SH-SY5Y (cell line): ENCODE measurements around the gene ETV6.
A peak's percentile ranks its signal among the peaks of the same experiment; 100 is the strongest.

Experiments used
- GATA2 ChIP-seq: IDR thresholded peaks from 2 replicates; pipeline ENCODE4 v1.6.1; 2011; ENCODE audit warnings: mild to moderate bottlenecking, low read depth, low read length
- GATA3 ChIP-seq: IDR thresholded peaks from 2 replicates; pipeline ENCODE4 v1.6.1; 2011; ENCODE audit warnings: low read depth, mild to moderate bottlenecking, low read length, moderate library complexity

The ETV6 gene

GRCh38 chr12:11706509-11707379 lies 57.3 kb downstream of the ETV6 start:
- no peak for TF ChIP-seq GATA3
- 0 out of 2 replicates have a peak, but pooled peaks have one; percentile 8 for TF ChIP-seq GATA2

DNA sequence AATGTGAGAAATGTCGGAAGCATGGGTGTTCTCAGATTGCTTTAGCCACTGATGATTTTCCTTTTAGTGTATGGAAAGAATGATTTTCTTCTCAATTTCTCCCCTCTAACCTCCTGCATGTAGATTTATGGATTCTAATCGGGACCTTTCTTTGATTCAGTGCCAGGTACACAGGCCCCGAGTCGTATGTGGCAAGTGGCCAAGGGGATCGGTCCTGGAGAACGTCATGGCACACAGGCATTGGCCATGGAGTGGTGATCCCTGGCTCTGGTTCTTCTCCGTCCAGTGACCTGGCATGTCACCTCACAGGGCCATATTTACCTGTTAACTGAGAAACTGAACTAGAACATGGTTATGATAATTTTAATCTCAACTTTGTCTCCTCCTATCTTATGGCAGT lies 58.1 kb downstream of the ETV6 start:
- TF ChIP-seq GATA3 (no peak), GATA2 (peak; percentile 51)

- TF ChIP-seq GATA3 (no peak), GATA2 (no peak)
Observed at GRCh38 chr12:11709513-11709912, 60.0 kb downstream of the ETV6 start.

DNA sequence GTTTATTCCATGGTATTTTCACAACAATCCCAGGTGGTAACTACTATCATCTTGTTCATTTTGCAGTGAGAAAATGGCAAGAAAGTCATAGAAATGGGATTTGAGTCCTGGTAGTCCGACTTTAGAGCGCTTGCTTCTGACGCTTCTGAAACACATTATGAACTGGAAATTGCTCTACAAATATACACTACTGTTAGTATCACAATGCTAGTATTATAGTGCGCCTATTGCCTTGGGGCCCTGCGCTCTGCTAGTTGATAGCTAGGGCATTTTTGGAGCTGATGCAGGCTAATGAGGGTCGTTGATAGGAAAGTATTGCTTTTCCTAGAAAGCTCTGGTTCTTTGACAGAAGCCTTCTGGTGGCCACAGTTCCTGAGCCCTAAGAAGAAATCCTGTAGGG lies 61.0 kb downstream of the ETV6 start:
- no peak for TF ChIP-seq GATA3
- TF ChIP-seq GATA2, result no peak

- TF ChIP-seq GATA2 (no peak), GATA3 (no peak)
Observed at GRCh38 chr12:11710906-11711305, 61.4 kb downstream of the ETV6 start.

DNA sequence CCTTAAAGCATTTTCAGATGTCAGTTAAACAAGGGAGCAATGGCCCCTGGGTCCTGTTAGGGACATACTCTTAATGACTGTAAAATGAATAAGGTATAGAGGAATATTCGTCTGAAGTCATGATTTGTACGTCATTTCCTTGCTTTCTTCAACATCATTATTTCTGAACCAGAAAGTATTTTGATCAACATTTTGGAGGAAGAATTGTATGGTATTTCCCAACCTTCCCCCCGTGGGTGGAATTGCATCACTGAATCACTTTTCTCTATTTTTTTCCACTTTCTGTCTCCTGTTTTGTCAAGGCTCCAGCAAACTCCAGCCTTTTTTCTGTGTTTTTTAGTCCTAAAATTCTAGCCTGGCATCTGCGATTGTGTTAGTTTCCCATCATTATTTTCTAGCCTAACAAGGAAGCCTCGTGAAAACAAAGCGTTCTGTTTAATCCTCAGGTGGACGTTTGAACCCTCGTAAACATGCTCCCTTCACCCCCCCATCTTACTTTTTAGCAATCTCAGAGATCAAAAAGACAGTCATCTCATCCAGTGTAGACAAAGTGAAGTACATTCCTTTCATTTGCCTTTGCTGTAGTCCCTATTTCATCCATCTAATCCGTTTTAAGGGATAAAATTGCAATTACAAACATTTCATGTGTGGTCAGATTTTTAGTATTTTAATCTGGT lies 62.3 kb downstream of the ETV6 start:
- TF ChIP-seq GATA3 (no peak), GATA2 (no peak)

GRCh38 chr12:11712491-11712890 lies 63.0 kb downstream of the ETV6 start:
- no peak for TF ChIP-seq GATA3
- TF ChIP-seq GATA2, result no peak

- TF ChIP-seq GATA3 (no peak), GATA2 (no peak)
Observed at GRCh38 chr12:11713202-11713601, 63.7 kb downstream of the ETV6 start.

DNA sequence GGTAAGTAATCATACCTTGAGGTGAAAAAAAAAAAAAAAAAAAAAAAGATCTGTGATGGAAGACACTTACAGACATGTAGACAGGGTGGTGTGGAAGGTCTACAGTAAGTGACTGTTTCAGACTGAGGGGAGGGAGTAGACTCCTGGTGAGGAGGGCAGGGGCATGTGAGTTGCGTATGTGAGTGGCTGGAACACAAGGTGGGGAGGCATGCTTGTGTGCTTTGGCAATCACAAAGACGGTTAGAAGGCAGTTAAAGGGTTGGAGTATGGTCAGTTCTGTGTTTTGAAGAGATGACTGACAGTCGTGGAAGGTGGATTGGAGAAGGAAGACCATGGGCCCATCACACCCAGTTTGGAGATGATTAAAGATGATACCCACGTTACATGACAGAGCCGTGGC lies 65.2 kb downstream of the ETV6 start:
- no peak for TF ChIP-seq GATA3
- TF ChIP-seq GATA2, result no peak

DNA sequence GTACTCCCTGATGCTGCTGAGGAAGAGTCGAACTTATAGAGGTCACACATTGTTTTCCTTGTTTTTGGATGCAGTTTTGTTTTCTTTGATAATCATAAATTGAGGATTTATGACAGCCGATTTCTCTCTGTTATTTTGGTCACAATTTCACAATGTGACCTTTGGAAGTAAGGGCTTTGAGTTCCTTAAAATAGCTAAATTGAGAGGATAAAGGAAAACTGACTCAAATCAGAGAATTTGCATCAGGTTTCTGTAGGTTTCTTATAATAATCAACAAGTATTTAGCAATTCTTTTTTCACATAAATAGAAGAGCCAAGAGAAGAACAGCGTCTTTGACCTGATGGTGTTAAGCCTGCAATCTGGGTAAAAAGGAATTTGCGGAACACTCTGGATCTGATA lies 66.1 kb downstream of the ETV6 start:
- TF ChIP-seq GATA2 (no peak), GATA3 (no peak)

- TF ChIP-seq GATA2 (peak; percentile 49), GATA3 (no peak)
Observed at GRCh38 chr12:11716794-11717518, 67.5 kb downstream of the ETV6 start.

- TF ChIP-seq GATA2 (no peak), GATA3 (no peak)
Observed at GRCh38 chr12:11717519-11717961, 68.1 kb downstream of the ETV6 start.

DNA sequence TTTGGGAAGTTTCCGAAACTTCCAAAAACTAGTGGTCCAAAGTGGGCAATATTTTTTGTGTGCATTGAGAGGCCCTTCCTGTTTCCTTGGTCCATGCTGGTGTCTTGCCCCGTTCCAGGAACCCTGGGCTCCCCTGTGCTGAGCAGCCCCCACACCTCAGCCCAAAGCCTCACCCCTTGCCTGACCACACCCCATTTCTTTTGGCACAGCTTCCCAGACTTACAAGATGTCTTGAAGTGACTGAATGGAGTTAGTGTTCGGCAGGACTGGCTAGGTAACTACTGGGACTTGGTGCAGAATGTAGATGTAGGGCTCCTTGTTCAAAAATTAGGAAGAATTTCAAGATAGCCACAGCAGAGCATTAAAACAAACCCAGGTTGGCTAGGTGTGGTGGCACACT lies 68.6 kb downstream of the ETV6 start:
- no peak for TF ChIP-seq GATA3
- no peak for TF ChIP-seq GATA2

- TF ChIP-seq GATA3 (peak; percentile 73), GATA2 (peak; percentile 93)
Observed at GRCh38 chr12:11718768-11719253, 69.3 kb downstream of the ETV6 start.
